HepG2 (cell line): ENCODE data around the gene JUND. TPM values are rescaled to one million over a fixed set of nuclear protein-coding genes. Genes with fewer than 3 reads are reported as not detected.
A peak's percentile ranks its signal among the peaks of the same experiment; 100 is the strongest.

ENCODE experiments used
- CHD2 ChIP-seq: IDR thresholded peaks from 2 replicates; pipeline ENCODE4 v1.6.1; 2011; ENCODE audit warnings: low read depth, low read length, improper control_type of control experiment
- EED ChIP-seq: sonication (generic); formaldehyde crosslinking; IDR thresholded peaks from 2 replicates; pipeline ENCODE4 v1.5.0; 2020; ENCODE audit warnings: mild to moderate bottlenecking, missing genetic modification reagents
- KMT2B ChIP-seq: IDR thresholded peaks from 2 replicates; pipeline ENCODE4 v1.6.1; 2016; ENCODE audit warnings: missing genetic modification reagents, missing compliant biosample characterization
- MED1 ChIP-seq: sonication (generic); formaldehyde crosslinking; IDR thresholded peaks from 2 replicates; pipeline ENCODE4 v1.4.0; 2020; ENCODE audit warnings: missing genetic modification reagents
- MEF2D ChIP-seq: sonication (generic); formaldehyde crosslinking; IDR thresholded peaks from 2 replicates; pipeline ENCODE4 v1.5.1; 2020; ENCODE audit warnings: mild to moderate bottlenecking, missing genetic modification reagents
- MTF1 ChIP-seq: sonication (generic); formaldehyde crosslinking; IDR thresholded peaks from 2 replicates; pipeline ENCODE4 v1.5.0; 2020; ENCODE audit warnings: missing genetic modification reagents
- NCOA5 ChIP-seq: sonication (generic); formaldehyde crosslinking; IDR thresholded peaks from 2 replicates; pipeline ENCODE4 v1.4.0; 2020; ENCODE audit warnings: missing genetic modification reagents
- SALL2 ChIP-seq: sonication (generic); formaldehyde crosslinking; IDR thresholded peaks from 2 replicates; pipeline ENCODE4 v1.8.1; 2023; ENCODE audit warnings: mild to moderate bottlenecking, missing genetic modification reagents, inconsistent platforms
- SCMH1 ChIP-seq: sonication (generic); formaldehyde crosslinking; IDR thresholded peaks from 2 replicates; pipeline ENCODE4 v1.9.0; 2021; ENCODE audit warnings: missing genetic modification reagents, mild to moderate bottlenecking, borderline replicate concordance
- XBP1 ChIP-seq: sonication (generic); formaldehyde crosslinking; IDR thresholded peaks from 2 replicates; pipeline ENCODE4 v1.5.0; 2020; ENCODE audit warnings: missing genetic modification reagents
- ZNF558 ChIP-seq: sonication (generic); formaldehyde crosslinking; IDR thresholded peaks from 2 replicates; pipeline ENCODE4 v1.9.0; 2022; ENCODE audit warnings: mild to moderate bottlenecking, missing genetic modification reagents, borderline replicate concordance
- polyA plus RNA-seq, 8 experiments: library from polyadenylated mRNA; depleted of rRNA in 3 of 8; stranded (reverse) in 7 of 8; unstranded in 1 of 8; fragments of >200 nt; fragmentation: Illumina TruSeq in 4 of 8; extraction: Trizol in 4 of 8; gene quantifications; 2 replicates each; pipeline versions ENCODE4 v1.2.1 to v1.2.3, GENCODE V29; 2011 to 2016; ENCODE audit warnings: low read depth in 4 of 8, missing spikeins in 1 of 8, mixed read lengths in 1 of 8; ENCODE audit not compliant: insufficient read depth in 1 of 8
- total RNA-seq, 5 experiments: library from RNA; depleted of rRNA; stranded (reverse); fragments of >200 nt; fragmentation: Illumina TruSeq; extraction: Trizol; gene quantifications; 2 replicates each; pipeline ENCODE4 v1.2.3, GENCODE V29; 2016; ENCODE audit warnings: low read depth in 1 of 5
- TF ChIP-seq, protein P1 (sequence below): sonication (generic); formaldehyde crosslinking; IDR thresholded peaks from 2 replicates; pipeline ENCODE4 v1.8.1; 2023; ENCODE audit warnings: missing genetic modification reagents, inconsistent platforms, borderline replicate concordance
- TF ChIP-seq, protein P2 (sequence below): sonication (generic); formaldehyde crosslinking; conservative IDR thresholded peaks from 2 replicates; pipeline ENCODE4 v1.4.0; 2020; ENCODE audit warnings: mild to moderate bottlenecking, missing genetic modification reagents, moderate library complexity
- TF ChIP-seq, protein P3 (sequence below): IDR thresholded peaks from 2 replicates; pipeline ENCODE4 v1.6.1; 2016; ENCODE audit warnings: low read depth, control low read depth
- TF ChIP-seq, protein P4 (sequence below): sonication (generic); formaldehyde crosslinking; IDR thresholded peaks from 2 replicates; pipeline ENCODE4 v1.8.1; 2023; ENCODE audit warnings: mild to moderate bottlenecking, moderate library complexity, missing genetic modification reagents
- TF ChIP-seq, protein P5 (sequence below): sonication (generic); formaldehyde crosslinking; IDR thresholded peaks from 2 replicates; pipeline ENCODE4 v1.5.1; 2020; ENCODE audit warnings: missing genetic modification reagents, mild to moderate bottlenecking, borderline replicate concordance
- TF ChIP-seq, protein P6 (sequence below): sonication (generic); formaldehyde crosslinking; IDR thresholded peaks from 2 replicates; pipeline ENCODE4 v1.4.0; 2020; ENCODE audit warnings: missing genetic modification reagents

The JUND gene
- total and polyA plus RNA-seq, 2 of the 13 experiments (the other 11 are each of a cell fraction or from before 2014, with no cell fraction given), result 41.2 to 59.8 TPM

DNA sequence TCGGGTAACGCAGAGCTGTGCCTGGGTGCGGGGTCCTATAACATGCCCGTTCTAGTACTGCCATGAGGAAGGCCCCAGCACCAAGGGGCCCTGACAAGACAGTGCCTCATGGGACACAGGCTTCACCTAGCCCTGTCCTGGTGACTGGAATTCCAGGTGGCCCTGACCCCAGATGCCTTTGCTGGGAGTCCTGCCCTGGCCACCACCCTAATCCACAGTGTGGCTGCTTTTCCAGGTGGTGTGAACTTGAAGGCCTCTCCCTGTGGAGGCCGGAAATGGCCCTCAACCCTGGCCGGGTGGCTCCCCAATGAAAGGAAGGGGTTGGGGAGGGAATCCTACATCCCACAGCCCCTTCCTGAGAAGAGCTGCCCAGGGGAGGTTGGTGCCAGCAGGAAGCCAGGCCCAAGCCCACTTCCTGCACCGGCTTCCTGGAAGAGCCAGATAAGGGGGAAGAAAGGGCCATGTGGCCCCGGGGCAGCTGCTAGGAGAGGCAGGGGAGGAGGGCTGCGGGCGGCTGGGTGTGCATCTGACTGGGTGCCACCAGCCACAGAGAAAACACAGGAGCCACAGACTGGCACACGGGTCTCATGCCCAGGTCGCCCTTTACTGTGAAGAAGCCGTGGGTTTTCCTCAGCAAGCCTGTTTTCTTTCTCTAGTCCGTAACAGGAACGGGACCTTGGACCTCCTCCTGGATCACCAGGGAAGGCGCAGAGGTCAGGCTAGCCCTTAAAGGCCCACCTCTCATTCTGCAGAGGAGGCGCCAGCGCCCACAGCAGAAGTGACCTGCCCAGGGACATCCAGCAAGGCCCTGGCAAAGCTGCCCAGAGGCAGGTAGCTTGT, 36.8 kb upstream of the JUND start (continued):
- TF ChIP-seq, protein P1, sequence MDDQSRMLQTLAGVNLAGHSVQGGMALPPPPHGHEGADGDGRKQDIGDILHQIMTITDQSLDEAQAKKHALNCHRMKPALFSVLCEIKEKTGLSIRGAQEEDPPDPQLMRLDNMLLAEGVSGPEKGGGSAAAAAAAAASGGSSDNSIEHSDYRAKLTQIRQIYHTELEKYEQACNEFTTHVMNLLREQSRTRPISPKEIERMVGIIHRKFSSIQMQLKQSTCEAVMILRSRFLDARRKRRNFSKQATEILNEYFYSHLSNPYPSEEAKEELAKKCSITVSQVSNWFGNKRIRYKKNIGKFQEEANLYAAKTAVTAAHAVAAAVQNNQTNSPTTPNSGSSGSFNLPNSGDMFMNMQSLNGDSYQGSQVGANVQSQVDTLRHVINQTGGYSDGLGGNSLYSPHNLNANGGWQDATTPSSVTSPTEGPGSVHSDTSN (CRISPR knock-in tag), result no peak
- TF ChIP-seq, protein P2, sequence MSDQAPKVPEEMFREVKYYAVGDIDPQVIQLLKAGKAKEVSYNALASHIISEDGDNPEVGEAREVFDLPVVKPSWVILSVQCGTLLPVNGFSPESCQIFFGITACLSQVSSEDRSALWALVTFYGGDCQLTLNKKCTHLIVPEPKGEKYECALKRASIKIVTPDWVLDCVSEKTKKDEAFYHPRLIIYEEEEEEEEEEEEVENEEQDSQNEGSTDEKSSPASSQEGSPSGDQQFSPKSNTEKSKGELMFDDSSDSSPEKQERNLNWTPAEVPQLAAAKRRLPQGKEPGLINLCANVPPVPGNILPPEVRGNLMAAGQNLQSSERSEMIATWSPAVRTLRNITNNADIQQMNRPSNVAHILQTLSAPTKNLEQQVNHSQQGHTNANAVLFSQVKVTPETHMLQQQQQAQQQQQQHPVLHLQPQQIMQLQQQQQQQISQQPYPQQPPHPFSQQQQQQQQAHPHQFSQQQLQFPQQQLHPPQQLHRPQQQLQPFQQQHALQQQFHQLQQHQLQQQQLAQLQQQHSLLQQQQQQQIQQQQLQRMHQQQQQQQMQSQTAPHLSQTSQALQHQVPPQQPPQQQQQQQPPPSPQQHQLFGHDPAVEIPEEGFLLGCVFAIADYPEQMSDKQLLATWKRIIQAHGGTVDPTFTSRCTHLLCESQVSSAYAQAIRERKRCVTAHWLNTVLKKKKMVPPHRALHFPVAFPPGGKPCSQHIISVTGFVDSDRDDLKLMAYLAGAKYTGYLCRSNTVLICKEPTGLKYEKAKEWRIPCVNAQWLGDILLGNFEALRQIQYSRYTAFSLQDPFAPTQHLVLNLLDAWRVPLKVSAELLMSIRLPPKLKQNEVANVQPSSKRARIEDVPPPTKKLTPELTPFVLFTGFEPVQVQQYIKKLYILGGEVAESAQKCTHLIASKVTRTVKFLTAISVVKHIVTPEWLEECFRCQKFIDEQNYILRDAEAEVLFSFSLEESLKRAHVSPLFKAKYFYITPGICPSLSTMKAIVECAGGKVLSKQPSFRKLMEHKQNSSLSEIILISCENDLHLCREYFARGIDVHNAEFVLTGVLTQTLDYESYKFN, result peak; percentile 72
- TF ChIP-seq MEF2D (CRISPR knock-in tag) (no peak; the same call in 1 of the 2 replicates), EED (CRISPR knock-in tag) (no peak), NCOA5 (CRISPR knock-in tag) (no peak), MED1 (CRISPR knock-in tag) (peak; percentile 80), SCMH1 (CRISPR knock-in tag) (no peak), MTF1 (no peak), ZNF558 (CRISPR knock-in tag) (no peak), CHD2 (no peak), KMT2B (CRISPR knock-in tag) (no peak), SALL2 (CRISPR knock-in tag) (no peak), XBP1 (no peak)
- TF ChIP-seq, protein P3, sequence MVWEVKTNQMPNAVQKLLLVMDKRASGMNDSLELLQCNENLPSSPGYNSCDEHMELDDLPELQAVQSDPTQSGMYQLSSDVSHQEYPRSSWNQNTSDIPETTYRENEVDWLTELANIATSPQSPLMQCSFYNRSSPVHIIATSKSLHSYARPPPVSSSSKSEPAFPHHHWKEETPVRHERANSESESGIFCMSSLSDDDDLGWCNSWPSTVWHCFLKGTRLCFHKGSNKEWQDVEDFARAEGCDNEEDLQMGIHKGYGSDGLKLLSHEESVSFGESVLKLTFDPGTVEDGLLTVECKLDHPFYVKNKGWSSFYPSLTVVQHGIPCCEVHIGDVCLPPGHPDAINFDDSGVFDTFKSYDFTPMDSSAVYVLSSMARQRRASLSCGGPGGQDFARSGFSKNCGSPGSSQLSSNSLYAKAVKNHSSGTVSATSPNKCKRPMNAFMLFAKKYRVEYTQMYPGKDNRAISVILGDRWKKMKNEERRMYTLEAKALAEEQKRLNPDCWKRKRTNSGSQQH, result peak; percentile 68; the same call in 1 of the 2 replicates
- TF ChIP-seq, protein P4, sequence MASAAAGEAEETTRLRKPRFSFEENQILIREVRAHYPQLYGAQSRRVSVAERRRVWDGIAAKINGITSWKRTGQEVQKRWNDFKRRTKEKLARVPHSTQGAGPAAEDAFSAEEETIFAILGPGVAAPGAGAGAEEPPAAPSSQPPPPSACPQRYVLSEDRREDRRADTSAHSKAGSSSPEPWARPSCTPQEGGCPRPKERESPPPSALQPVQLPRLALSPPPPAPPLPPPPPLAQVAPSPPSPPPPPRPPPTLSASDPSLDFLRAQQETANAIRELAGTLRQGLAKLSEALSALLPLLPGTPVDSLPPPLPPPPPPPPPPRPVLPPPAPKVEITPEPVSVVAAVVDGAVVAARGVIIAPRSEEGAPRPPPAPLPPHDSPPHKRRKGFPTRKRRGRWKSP (CRISPR knock-in tag), result no peak
- TF ChIP-seq, protein P5, sequence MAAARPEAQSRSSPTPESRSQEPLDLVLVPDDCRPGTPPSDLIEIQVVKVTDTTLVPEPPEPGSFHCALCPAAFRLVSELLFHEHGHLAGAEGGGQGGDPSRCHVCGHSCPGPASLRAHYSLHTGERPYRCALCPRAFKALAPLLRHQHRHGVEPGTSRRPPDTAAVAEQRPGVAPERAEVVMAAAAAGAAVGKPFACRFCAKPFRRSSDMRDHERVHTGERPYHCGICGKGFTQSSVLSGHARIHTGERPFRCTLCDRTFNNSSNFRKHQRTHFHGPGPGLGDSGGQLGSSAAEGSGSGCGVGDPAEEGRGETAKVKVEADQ (CRISPR knock-in tag), result 0 out of 2 replicates have a peak, but pooled peaks have one; percentile 35
- TF ChIP-seq, protein P6, sequence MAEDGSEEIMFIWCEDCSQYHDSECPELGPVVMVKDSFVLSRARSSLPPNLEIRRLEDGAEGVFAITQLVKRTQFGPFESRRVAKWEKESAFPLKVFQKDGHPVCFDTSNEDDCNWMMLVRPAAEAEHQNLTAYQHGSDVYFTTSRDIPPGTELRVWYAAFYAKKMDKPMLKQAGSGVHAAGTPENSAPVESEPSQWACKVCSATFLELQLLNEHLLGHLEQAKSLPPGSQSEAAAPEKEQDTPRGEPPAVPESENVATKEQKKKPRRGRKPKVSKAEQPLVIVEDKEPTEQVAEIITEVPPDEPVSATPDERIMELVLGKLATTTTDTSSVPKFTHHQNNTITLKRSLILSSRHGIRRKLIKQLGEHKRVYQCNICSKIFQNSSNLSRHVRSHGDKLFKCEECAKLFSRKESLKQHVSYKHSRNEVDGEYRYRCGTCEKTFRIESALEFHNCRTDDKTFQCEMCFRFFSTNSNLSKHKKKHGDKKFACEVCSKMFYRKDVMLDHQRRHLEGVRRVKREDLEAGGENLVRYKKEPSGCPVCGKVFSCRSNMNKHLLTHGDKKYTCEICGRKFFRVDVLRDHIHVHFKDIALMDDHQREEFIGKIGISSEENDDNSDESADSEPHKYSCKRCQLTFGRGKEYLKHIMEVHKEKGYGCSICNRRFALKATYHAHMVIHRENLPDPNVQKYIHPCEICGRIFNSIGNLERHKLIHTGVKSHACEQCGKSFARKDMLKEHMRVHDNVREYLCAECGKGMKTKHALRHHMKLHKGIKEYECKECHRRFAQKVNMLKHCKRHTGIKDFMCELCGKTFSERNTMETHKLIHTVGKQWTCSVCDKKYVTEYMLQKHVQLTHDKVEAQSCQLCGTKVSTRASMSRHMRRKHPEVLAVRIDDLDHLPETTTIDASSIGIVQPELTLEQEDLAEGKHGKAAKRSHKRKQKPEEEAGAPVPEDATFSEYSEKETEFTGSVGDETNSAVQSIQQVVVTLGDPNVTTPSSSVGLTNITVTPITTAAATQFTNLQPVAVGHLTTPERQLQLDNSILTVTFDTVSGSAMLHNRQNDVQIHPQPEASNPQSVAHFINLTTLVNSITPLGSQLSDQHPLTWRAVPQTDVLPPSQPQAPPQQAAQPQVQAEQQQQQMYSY (CRISPR knock-in tag), result no peak
